DND-41 (cell line): ENCODE data around the gene NSD1.

Experiments
- CTCF ChIP-seq: IDR thresholded peaks from 2 replicates; pipeline ENCODE4 v1.5.1; 2012; ENCODE audit warnings: borderline replicate concordance, low read length, moderate library complexity, mild to moderate bottlenecking; ENCODE audit not compliant: poor library complexity, severe bottlenecking; ENCODE audit errors: extremely low read depth
- EZH2 ChIP-seq: IDR thresholded peaks from 3 replicates; pipeline ENCODE4 v1.6.1; 2012; ENCODE audit warnings: borderline replicate concordance, low read depth, mild to moderate bottlenecking, moderate library complexity, low read length, inconsistent platforms; ENCODE audit not compliant: severe bottlenecking

- TF ChIP-seq CTCF (no peak), EZH2 (no peak)
Observed at GRCh38 chr5:177347699-177348098, 214.1 kb downstream of the NSD1 start.
